Anterior cingulate cortex (tissue), 58 donors: ENCODE results near the gene TBC1D14.

Experiments
- DNase-seq, 58 donors: peaks; one replicate each; lab custom pipeline; 2025; lab: John Stamatoyannopoulos, UW

Gene TBC1D14

DNA sequence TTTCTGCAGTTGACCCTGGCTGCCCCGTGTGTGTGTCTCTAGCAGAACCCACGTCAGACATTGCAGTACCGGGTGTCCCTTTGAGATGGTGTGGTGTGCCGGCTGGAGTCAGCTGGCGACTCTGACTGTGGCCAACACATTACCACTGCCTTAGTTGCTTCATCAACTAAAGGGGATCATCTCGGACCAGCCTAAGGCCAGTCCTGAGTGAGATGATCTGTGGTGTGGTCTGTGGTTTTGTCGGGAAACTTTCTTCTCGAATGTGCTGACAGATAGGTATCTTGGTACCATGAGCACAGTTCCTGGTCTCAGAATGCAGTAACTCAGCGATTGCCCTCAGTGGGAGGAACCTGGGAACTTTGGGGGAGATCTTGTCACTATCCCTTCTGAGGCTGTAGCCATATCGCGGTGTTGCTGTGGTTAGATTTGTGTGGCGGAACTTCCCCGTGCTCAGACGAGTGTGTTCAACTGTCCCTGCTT, 15.8 kb downstream of the TBC1D14 start:
- peak in 3 of 58 donors; percentile 33 to 61 (median 47) for DNase-seq

GRCh38 chr4:6926081-6926480, 16.5 kb downstream of the TBC1D14 start:
- DNase-seq: no peak

GRCh38 chr4:6926681-6927478, 17.3 kb downstream of the TBC1D14 start:
- no peak for DNase-seq

DNA sequence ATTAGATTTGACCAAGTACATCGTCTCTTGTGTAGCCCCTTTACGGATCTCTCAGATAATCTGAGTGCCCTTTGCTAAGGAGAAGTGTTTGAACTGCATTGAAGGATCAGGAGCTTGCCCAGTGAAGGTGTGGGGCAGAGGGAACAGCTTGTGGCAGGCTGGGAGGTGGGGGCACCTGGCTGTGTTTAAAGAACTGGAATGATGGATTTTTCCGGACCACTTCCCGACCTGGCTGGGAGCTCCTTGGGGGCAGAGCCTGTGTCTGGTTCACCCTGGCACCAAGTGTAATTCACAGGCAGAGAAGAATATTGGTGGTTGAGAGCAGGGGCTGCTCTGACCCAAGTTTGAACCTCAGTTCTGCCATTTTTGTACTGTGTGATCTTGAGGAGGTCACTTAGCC, 18.5 kb downstream of the TBC1D14 start:
- DNase-seq: no peak

- DNase-seq: no peak
These were observed 19.7 kb downstream of the TBC1D14 start for GRCh38 chr4:6929339-6929811.

- DNase-seq: peak in 1 of 58 donors; percentile 40
These were observed 20.3 kb downstream of the TBC1D14 start for GRCh38 chr4:6929812-6930464.

DNA sequence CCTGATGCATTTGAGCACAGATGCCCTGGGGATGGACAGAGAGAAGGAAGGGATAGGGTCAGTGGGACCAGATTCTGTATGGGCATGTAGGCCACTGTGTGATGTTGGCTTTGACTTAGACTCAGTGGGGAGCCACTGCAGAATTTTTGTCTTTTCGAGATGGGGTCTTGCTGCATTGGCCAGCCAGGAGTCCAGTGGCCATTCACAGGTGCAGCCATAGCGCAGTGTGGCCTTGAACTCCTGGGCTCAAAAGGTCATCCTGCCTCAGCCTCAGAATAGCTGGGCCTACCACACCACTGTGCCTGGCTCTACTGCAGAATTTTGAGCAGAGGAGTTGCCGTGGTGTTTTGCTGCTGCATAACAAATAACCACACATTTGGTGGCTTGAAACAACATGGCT, 22.8 kb downstream of the TBC1D14 start:
- no peak for DNase-seq

DNA sequence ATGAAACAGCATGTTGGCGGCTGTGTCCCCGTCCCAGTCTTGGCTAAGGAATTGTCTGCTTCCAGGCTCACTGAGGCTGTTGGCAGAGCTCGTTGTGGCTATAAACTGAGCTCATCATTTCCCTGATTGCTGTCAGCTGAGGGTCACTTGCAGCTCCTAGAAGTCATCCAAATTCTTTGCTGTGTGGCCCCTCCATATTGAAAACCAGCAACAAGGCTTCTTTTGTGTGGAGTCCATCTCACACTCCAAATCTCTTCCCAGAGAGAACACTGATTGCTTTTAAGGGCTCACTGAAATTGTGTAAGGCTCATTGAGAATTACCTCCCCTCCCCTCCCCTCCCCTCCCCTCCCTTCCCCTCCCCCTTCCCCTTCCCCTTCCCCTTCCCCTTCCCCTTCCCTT, 23.3 kb downstream of the TBC1D14 start:
- no peak for DNase-seq

DNA sequence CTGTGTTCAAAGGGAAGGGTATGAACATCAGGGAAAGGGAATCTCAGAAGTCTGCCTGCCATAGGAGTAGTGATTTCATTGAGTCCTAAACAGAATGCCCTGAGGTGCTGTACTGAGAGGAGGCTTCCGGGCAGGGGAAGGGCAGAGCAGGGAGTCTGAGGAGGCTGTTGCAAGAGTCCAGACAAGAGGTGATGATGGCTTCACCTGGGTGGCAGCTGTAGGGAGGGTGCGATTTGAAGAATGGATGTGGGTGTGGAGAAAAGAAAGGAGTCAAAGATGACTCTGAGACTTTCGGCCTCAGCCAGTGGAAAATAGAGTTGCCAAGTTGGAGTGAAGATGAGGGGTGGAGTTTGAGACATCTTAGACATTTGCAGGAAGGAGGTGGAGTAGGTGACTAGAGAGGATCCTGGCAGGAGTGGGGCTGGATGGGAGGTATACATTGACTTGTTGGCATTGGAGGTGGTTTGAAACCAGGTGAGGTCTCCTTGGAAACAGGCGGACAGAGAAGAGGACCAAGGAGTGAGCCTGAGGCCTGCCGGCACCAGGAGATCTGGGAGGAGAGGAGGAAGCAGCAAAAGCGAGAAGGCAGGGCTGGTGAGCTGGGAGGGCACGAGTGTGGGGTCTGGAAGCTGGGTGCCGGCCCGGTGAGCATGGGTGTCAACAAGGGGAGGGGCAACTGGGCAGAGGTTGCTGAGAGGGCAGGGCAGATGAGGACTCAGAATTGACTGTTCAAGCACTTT, 24.2 kb downstream of the TBC1D14 start:
- no peak for DNase-seq

- DNase-seq: no peak
These were observed 26.3 kb downstream of the TBC1D14 start for GRCh38 chr4:6935965-6936364.

DNA sequence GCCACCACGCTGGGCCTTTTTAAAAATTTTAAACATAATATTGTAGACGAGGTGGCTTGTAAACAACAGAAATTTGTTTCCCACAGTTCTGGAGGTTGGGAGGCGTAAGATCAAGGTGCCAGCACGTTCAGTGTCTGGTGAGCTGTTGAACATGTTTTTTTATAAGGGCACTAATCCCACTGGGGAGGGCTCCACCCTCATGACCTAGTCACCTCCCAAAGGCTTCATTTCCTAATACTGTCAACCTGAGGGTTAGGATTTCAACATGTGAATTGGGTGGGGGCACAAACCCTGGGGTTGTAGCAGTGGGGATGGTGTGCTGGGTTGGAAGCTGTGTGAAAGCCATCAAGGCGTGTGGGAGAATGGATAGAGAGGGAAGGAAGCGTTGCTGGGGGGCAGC, 27.6 kb downstream of the TBC1D14 start:
- DNase-seq: no peak

- no peak for DNase-seq
These were observed 28.1 kb downstream of the TBC1D14 start for GRCh38 chr4:6937754-6938153.

GRCh38 chr4:6938237-6938636, 28.6 kb downstream of the TBC1D14 start:
- DNase-seq: peak in 5 of 58 donors; percentile 16 to 51 (median 19)

DNA sequence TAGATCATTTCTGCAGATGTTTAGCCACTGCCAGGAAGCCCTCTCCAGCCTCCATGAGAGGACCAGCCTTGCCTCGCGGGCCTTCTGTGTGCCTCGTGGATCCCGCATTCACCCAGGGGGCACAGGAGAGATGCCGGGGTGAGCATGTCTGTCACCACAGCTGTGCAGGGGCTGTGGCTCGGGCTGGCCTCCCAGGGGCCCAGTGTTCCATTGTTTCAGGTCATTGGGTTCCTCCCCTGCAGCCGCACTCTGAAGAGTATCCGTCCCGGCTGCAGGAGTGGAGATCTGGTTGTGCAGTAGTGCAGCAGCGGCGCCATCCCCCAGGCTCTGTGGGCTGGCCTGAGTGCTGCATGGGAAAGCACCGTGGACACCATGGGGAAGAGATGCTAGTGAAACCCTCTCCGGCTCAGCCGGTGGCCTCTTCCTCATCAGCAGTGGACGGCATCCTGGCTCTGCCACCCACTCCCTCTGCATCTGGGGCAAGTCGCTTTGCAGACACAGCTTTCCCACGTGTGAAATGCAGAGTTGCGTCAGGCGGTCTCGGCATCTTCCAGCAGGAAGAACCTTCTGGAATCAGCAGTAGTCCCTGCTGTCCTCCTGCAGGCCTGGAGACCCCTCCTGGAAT, 29.1 kb downstream of the TBC1D14 start:
- DNase-seq: peak in 1 of 58 donors; percentile 25

DNA sequence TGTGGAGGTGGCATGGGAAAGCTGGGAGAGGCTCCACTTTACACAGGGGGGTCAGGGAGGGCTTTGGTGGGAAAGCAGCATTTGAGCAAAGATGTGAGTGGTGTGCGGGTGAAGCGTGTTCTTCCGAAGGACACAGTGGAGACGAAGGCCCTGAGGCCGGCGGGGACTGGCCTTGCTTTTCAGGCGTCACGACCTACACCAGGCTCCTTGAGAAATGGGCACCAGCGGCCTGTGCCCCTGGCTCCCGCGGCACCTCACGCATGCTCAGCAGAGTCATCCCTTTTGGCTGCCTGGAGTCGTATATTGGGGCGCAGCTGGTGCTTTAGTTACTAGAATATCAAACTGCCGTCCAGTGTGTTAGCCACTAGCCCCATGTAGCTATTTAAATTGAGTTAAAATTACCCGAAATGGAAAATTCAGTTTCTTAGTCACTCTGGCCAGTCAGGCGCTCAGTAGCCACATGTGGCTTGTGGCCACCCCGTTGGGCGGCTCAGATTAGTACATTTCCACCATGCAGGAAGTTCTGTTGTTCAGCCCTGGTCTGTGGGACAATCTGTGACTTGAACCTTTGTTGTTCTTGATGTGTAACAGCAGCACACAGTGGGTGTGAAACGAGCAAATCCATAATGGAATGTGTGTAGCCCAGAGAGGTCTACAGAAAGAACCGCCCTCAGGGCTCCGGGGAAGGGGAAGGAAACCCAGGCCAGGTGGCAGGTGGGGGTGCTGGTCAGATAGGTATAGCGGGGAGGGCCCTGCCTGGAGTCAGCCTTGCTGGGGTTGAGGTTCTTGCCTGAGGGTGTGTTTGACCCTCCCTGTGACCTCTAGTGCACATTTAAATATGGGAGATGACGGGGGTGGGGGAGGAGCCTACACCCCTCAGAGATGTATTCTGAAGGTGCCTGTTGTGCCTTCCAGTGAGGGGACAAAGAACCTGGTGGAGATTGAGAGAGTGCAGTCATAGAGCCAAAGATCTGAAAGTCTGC, 30.4 kb downstream of the TBC1D14 start:
- DNase-seq: no peak

DNA sequence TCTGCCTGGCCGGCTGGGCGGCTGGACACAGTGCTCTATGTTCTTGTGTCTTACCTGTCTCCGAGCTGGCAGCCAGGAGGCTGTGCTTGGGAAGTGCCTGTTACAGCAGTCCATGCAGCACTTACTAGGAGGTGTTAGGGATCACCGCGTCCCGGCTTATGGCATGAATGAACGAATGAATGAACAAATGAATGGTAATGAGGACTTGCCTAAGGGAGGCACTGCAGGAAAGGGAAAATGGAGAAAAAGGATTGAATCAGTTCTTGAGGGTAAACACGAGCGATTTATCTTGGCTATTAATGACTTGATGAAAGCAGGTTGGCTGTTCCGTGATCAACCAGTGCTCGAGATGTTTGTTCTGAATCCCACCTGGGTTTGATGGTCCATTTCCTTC, 31.1 kb downstream of the TBC1D14 start:
- no peak for DNase-seq

- DNase-seq: no peak
These were observed 32.2 kb downstream of the TBC1D14 start for GRCh38 chr4:6941796-6942195.

GRCh38 chr4:6942238-6942800, 32.7 kb downstream of the TBC1D14 start:
- DNase-seq: peak in 2 of 58 donors; percentile 48 to 49
